GM20000 (cell line): ENCODE data around the gene PRRT4.

Source experiments
- DNase-seq: peaks from one replicate; pipeline ENCODE4 v3.0.0; 2012; ENCODE audit warnings: low spot score
- CTCF ChIP-seq: IDR thresholded peaks from 2 replicates; pipeline ENCODE4 v1.5.1; 2012; ENCODE audit warnings: mild to moderate bottlenecking, control low read depth; ENCODE audit errors: extremely low read depth, missing control alignments

Gene PRRT4

GRCh38 chr7:128322040-128322643, 39.3 kb downstream of the PRRT4 start:
- no peak for TF ChIP-seq CTCF
- no peak for DNase-seq

- TF ChIP-seq CTCF = no peak
- no peak for DNase-seq
Observed at GRCh38 chr7:128321044-128321422, 40.5 kb downstream of the PRRT4 start.

GRCh38 chr7:128318691-128319090, 42.8 kb downstream of the PRRT4 start:
- TF ChIP-seq CTCF = no peak

GRCh38 chr7:128311013-128311412, 50.5 kb downstream of the PRRT4 start:
- DNase-seq = no peak
- no peak for TF ChIP-seq CTCF

More at GRCh38 chr7:128318691-128319090, 42.8 kb downstream of the PRRT4 start:
- no peak for DNase-seq

- no peak for DNase-seq
- no peak for TF ChIP-seq CTCF
Observed at GRCh38 chr7:128310499-128310898, 51.0 kb downstream of the PRRT4 start.

GRCh38 chr7:128309976-128310375, 51.5 kb downstream of the PRRT4 start:
- no peak for DNase-seq
- TF ChIP-seq CTCF = no peak

- no peak for TF ChIP-seq CTCF
- DNase-seq = no peak
Observed at GRCh38 chr7:128309124-128309523, 52.4 kb downstream of the PRRT4 start.
